ENCODE measurements around the gene SUSD3.
A peak's percentile ranks its signal among the peaks of the same experiment; 100 is the strongest.

SUSD3 gene

DNA sequence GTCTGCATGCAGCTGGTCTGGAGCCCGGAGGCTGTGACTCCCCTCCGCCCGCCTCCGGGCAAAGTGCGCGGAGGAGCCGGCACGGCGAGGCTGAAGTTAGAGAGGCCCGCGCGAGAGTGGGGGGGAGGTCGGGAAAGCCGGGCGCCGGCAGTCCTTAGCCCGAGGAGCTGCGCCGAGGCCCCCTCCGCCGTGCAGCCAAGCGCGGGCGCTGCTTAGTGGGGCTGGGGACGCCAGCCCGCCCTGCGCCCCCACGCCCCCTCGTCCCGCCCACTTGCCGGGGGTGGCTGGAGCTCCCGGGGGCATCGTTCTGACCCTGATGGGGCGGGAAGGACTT, 75.1 kb downstream of the SUSD3 start:
- TF ChIP-seq, protein P1, sequence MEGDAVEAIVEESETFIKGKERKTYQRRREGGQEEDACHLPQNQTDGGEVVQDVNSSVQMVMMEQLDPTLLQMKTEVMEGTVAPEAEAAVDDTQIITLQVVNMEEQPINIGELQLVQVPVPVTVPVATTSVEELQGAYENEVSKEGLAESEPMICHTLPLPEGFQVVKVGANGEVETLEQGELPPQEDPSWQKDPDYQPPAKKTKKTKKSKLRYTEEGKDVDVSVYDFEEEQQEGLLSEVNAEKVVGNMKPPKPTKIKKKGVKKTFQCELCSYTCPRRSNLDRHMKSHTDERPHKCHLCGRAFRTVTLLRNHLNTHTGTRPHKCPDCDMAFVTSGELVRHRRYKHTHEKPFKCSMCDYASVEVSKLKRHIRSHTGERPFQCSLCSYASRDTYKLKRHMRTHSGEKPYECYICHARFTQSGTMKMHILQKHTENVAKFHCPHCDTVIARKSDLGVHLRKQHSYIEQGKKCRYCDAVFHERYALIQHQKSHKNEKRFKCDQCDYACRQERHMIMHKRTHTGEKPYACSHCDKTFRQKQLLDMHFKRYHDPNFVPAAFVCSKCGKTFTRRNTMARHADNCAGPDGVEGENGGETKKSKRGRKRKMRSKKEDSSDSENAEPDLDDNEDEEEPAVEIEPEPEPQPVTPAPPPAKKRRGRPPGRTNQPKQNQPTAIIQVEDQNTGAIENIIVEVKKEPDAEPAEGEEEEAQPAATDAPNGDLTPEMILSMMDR (IDR thresholded peaks at IDR 0.05; ENCODE audit: low read depth, low read length), result no peak
- H3K4me3 ChIP-seq (ENCODE audit: low read depth, low read length), result peak overlapping the region; percentile 71

DNA sequence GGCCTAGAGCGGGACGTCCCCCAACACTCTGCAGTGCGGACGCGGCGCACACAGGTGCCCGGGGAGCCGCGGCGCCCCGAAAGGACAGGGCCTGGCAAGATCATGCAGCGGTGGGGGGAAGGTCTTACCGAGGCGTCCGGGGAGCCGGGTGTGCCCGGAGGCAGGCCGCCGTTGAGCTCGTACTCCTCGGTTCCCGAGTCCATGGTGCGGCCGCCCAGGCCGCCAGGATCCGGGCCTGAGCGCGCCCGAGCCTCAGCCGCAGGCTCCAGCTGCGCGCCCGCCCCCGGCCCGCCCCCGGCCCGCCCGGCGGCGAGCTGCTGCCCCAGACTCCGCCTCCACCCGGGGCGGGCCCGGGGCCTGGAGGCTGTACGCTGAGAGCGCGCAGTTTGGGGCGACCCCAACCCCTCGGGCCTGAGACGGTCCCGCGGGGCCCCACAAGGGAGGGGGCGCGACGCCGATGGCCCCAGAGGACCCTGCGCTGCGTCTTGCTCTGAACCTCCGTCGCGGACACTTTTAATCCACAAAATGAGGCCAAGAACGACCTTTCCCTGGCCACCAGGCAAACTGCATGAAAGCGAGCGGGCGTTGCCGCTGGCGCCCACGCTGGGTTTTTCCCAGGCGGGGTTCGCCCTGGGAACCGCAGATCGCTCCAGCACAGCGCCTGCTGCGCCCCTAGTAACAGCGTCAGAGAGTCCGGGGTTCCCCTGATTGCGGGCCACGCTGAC, 75.7 kb downstream of the SUSD3 start, which contains the start of gene NINJ1:
NINJ1 (minus strand) TSS at position 237 of the 725 bp plus-strand sequence; CDS start at position 203, 34 bp downstream.
- peak within 1 kb of the TSS; percentile 71 for H3K4me3 ChIP-seq (ENCODE audit: low read depth, low read length)
- TF ChIP-seq, protein P1 (IDR thresholded peaks at IDR 0.05; ENCODE audit: low read depth, low read length), result no peak
